Measurements from ENCODE around the gene CBX5. TPM values are rescaled to one million over a fixed set of nuclear protein-coding genes. Genes with fewer than 3 reads are reported as not detected.
"Not testable (repeated sequence)": the region's sequence is repeated elsewhere in the genome, so short reads cannot be mapped to it uniquely, and the experiment has no call there.

CBX5 gene
- total and polyA plus RNA-seq, 9 donors = 57.2 to 89.1 (median 70.0) TPM

DNA sequence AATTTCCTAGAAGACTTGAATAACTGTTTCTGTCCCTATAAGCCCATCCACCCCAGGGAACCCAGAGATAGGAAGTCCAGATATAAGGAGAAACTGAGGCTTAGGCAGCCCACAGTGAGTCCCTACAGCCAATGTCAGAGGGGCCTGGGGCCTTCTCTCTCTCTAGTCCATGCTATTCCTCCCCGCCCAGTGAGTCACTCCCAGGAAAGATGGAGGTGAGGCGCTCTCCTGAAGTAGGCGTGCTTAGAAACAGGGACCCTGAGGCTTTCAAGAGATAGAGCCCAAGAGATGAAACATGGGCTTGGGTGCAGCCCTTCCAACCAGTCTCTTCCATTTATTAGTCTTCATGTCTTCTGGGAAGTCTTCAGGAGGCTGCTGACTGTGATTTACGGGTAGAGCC, 88.8 kb downstream of the CBX5 start:
- WGBS (ENCODE audit: insufficient coverage) = 0% methylated on average over 1 of the region's 4 CpGs
- Histone ChIP-seq H3K4me1 (ENCODE audit: control insufficient read depth, insufficient read depth, low read length) (peaks cover 29% of the 10 kb centered on the region), H3K4me3 (ENCODE audit: low read length) (no peak overlapping the region), H3K9me3 (replicated peaks; ENCODE audit: control insufficient read depth, low read depth, low read length) (no peaks in the 10 kb centered on the region), H3K27ac (ENCODE audit: low read length) (no peak overlapping the region), H3K27me3 (ENCODE audit: control insufficient read depth, insufficient read depth, low read length) (peaks cover 2% of the 10 kb centered on the region), H3K36me3 (ENCODE audit: control insufficient read depth, insufficient read depth, low read length) (peaks cover 10% of the 10 kb centered on the region)
- DNase-seq = no peak

- Histone ChIP-seq H3K36me3 (ENCODE audit: control insufficient read depth, insufficient read depth, low read length) (peaks cover 14% of the 10 kb centered on the region), H3K27ac (ENCODE audit: low read length) (no peak overlapping the region), H3K9me3 (replicated peaks; ENCODE audit: control insufficient read depth, low read depth, low read length) (no peaks in the 10 kb centered on the region), H3K4me3 (ENCODE audit: low read length) (no peak overlapping the region), H3K4me1 (ENCODE audit: control insufficient read depth, insufficient read depth, low read length) (peaks cover 15% of the 10 kb centered on the region), H3K27me3 (ENCODE audit: control insufficient read depth, insufficient read depth, low read length) (peaks cover 2% of the 10 kb centered on the region)
- no peak for DNase-seq
- WGBS (ENCODE audit: insufficient coverage) = 30% methylated on average over 3 of the region's 3 CpGs
Measured at GRCh38 chr12:54189198-54189539, 90.8 kb downstream of the CBX5 start.

GRCh38 chr12:54187075-54187474, 92.8 kb downstream of the CBX5 start:
- Histone ChIP-seq H3K27ac (ENCODE audit: low read length) (no peak overlapping the region), H3K4me1 (ENCODE audit: control insufficient read depth, insufficient read depth, low read length) (peaks cover 17% of the 10 kb centered on the region), H3K36me3 (ENCODE audit: control insufficient read depth, insufficient read depth, low read length) (peaks cover 34% of the 10 kb centered on the region), H3K27me3 (ENCODE audit: control insufficient read depth, insufficient read depth, low read length) (no peaks in the 10 kb centered on the region), H3K9me3 (replicated peaks; ENCODE audit: control insufficient read depth, low read depth, low read length) (no peaks in the 10 kb centered on the region), H3K4me3 (ENCODE audit: low read length) (no peak overlapping the region)
- 100% methylated on average over 1 of the region's 3 CpGs for WGBS (ENCODE audit: insufficient coverage)
- DNase-seq = no peak

- Histone ChIP-seq H3K9me3 (replicated peaks; ENCODE audit: control insufficient read depth, low read depth, low read length) (no peaks in the 10 kb centered on the region), H3K27ac (ENCODE audit: low read length) (no peak overlapping the region), H3K36me3 (ENCODE audit: control insufficient read depth, insufficient read depth, low read length) (peaks cover 44% of the 10 kb centered on the region), H3K4me3 (ENCODE audit: low read length) (no peak overlapping the region), H3K27me3 (ENCODE audit: control insufficient read depth, insufficient read depth, low read length) (no peaks in the 10 kb centered on the region), H3K4me1 (ENCODE audit: control insufficient read depth, insufficient read depth, low read length) (peaks cover 8% of the 10 kb centered on the region)
- no CpG with 5 or more reads among the region's 1 CpG for WGBS (ENCODE audit: insufficient coverage)
- no peak for DNase-seq
Measured at GRCh38 chr12:54185919-54186318, 94.0 kb downstream of the CBX5 start.

DNA sequence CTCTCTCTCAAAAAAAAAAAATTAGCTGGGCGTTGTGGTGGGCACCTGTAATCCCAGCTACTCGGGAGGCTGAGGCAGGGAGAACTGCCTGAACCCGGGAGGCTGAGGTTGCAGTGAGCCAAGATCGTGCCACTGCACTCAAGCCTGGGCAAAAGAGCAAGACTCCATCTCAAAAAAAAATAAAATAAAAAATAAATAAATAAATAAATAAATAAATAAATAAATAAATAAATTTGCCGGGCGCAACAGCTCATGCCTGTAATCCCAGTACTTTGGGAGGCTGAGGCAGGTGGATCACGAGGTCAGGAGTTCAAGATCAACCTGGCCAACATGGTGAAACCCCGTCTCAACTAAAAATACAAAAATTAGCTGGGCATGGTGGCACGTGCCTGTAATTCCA, 94.6 kb downstream of the CBX5 start:
- H3K36me3 ChIP-seq (ENCODE audit: control insufficient read depth, insufficient read depth, low read length) = peaks cover 46% of the 10 kb centered on the region
- H3K9me3 ChIP-seq (replicated peaks; ENCODE audit: control insufficient read depth, low read depth, low read length); H3K27me3 ChIP-seq (ENCODE audit: control insufficient read depth, insufficient read depth, low read length); H3K27ac ChIP-seq (ENCODE audit: low read length); H3K4me3 ChIP-seq (ENCODE audit: low read length); DNase-seq; H3K4me1 ChIP-seq (ENCODE audit: control insufficient read depth, insufficient read depth, low read length): not testable (repeated sequence)
- WGBS (ENCODE audit: insufficient coverage) = 92% methylated on average over 4 of the region's 9 CpGs

GRCh38 chr12:54184024-54184805, 95.7 kb downstream of the CBX5 start:
- peaks cover 50% of the 10 kb centered on the region for H3K36me3 ChIP-seq (ENCODE audit: control insufficient read depth, insufficient read depth, low read length)
- H3K4me3 ChIP-seq (ENCODE audit: low read length) = no peak overlapping the region
- peaks cover 8% of the 10 kb centered on the region for H3K4me1 ChIP-seq (ENCODE audit: control insufficient read depth, insufficient read depth, low read length)
- no peak overlapping the region for H3K27ac ChIP-seq (ENCODE audit: low read length)
- DNase-seq = no peak
- H3K9me3 ChIP-seq (replicated peaks; ENCODE audit: control insufficient read depth, low read depth, low read length) = no peaks in the 10 kb centered on the region
- H3K27me3 ChIP-seq (ENCODE audit: control insufficient read depth, insufficient read depth, low read length) = no peaks in the 10 kb centered on the region
- 91% methylated on average over 4 of the region's 7 CpGs for WGBS (ENCODE audit: insufficient coverage)

DNA sequence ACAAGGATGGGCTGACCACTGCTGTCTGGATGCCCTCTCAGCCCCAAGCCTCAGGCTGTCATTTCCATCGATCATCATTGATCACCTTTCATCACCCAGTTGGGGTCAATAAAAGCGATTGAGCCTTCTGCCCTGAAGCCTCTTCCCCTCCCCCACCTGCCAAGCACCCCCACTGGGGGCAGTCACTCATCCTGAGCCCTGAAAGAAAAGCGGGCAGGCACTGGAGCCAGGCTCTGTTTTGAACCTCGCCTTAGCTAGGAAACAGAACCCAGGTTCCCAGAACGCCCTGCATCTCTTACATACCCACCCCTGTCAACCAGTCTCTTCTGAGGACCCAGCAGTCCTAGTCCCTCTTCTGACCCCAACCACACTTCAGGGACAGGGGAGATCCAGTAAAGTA, 96.9 kb downstream of the CBX5 start:
- Histone ChIP-seq H3K27ac (ENCODE audit: low read length) (no peak overlapping the region), H3K27me3 (ENCODE audit: control insufficient read depth, insufficient read depth, low read length) (no peaks in the 10 kb centered on the region), H3K9me3 (replicated peaks; ENCODE audit: control insufficient read depth, low read depth, low read length) (no peaks in the 10 kb centered on the region), H3K4me1 (ENCODE audit: control insufficient read depth, insufficient read depth, low read length) (peaks cover 5% of the 10 kb centered on the region), H3K36me3 (ENCODE audit: control insufficient read depth, insufficient read depth, low read length) (peaks cover 50% of the 10 kb centered on the region), H3K4me3 (ENCODE audit: low read length) (no peak overlapping the region)
- DNase-seq = no peak
- 71% methylated on average over 5 of the region's 5 CpGs for WGBS (ENCODE audit: insufficient coverage)

DNA sequence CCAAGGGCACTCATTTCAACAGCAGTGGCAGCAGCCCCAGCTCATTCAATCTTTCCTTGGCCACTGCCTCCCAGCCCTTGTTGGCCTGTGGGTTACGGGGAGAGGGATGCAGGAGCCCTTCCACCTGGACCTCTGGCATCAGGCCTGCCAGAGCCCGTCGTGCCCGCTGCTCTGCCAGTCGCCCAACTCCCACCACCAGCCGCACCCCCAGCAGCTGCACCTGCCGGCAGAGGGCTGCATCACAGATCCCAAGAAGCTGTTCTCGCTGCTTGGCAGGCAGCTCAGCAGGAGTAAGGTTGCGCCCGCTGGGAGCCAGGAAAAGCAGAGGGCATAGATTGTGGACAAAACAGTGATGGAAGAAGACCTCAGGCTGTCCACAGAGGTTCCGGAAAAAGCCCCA, 97.8 kb downstream of the CBX5 start:
- no peak for DNase-seq
- no peaks in the 10 kb centered on the region for H3K27me3 ChIP-seq (ENCODE audit: control insufficient read depth, insufficient read depth, low read length)
- H3K36me3 ChIP-seq (ENCODE audit: control insufficient read depth, insufficient read depth, low read length) = peaks cover 45% of the 10 kb centered on the region
- H3K4me1 ChIP-seq (ENCODE audit: control insufficient read depth, insufficient read depth, low read length) = peaks cover 2% of the 10 kb centered on the region
- H3K9me3 ChIP-seq (replicated peaks; ENCODE audit: control insufficient read depth, low read depth, low read length) = no peaks in the 10 kb centered on the region
- H3K4me3 ChIP-seq (ENCODE audit: low read length) = no peak overlapping the region
- WGBS (ENCODE audit: insufficient coverage) = 91% methylated on average over 10 of the region's 11 CpGs
- no peak overlapping the region for H3K27ac ChIP-seq (ENCODE audit: low read length)

Other genes starting within 250 kb of the CBX5 start
- gene HOXC5, start 247.1 kb downstream of the CBX5 start, total RNA-seq = 1.1 TPM
- gene HOXC5, start 247.1 kb downstream of the CBX5 start, polyA plus RNA-seq (ENCODE audit: insufficient read depth in 1 of 8, insufficient read length in 8 of 8, low replicate concordance in 1 of 8) = 1 to 10 TPM in 4 of 8 donors, under 1 TPM in 4; 0.54 to 1.6 (median 1.0) TPM
- 10.1 TPM for gene HOXC4, start 226.3 kb downstream of the CBX5 start, total RNA-seq
- gene HOXC4, start 226.3 kb downstream of the CBX5 start, polyA plus RNA-seq (ENCODE audit: insufficient read depth in 1 of 8, insufficient read length in 8 of 8, low replicate concordance in 1 of 8) = 10 to 100 TPM; 16.2 to 29.6 (median 21.8) TPM
- gene SMUG1, start 91.1 kb downstream of the CBX5 start, total RNA-seq = 27.4 TPM
- 10 to 100 TPM; 20.5 to 27.8 (median 23.2) TPM for gene SMUG1, start 91.1 kb downstream of the CBX5 start, polyA plus RNA-seq (ENCODE audit: insufficient read depth in 1 of 8, insufficient read length in 8 of 8, low replicate concordance in 1 of 8)
- 442 TPM for gene HNRNPA1, start 604 bp upstream of the CBX5 start, total RNA-seq
- 1,000 to 10,000 TPM; 1,806 to 2,692 (median 2,167) TPM for gene HNRNPA1, start 604 bp upstream of the CBX5 start, polyA plus RNA-seq (ENCODE audit: insufficient read depth in 1 of 8, insufficient read length in 8 of 8, low replicate concordance in 1 of 8)
- 1.6 TPM for gene NFE2, start 20.9 kb upstream of the CBX5 start, total RNA-seq
- gene NFE2, start 20.9 kb upstream of the CBX5 start, polyA plus RNA-seq (ENCODE audit: insufficient read depth in 1 of 8, insufficient read length in 8 of 8, low replicate concordance in 1 of 8) = 1 to 10 TPM; 1.1 to 3.3 (median 2.5) TPM
- 143 TPM for gene COPZ1, start 45.0 kb upstream of the CBX5 start, total RNA-seq
- gene COPZ1, start 45.0 kb upstream of the CBX5 start, polyA plus RNA-seq (ENCODE audit: insufficient read depth in 1 of 8, insufficient read length in 8 of 8, low replicate concordance in 1 of 8) = 100 to 1,000 TPM; 131 to 158 (median 144) TPM
- gene GPR84, start 84.4 kb upstream of the CBX5 start, total RNA-seq = not detected
- gene GPR84, start 84.4 kb upstream of the CBX5 start, polyA plus RNA-seq (ENCODE audit: insufficient read depth in 1 of 8, insufficient read length in 8 of 8, low replicate concordance in 1 of 8) = under 1 TPM; 0.15 to 0.27 (median 0.22) TPM
- 2.7 TPM for gene ZNF385A, start 104.6 kb upstream of the CBX5 start, total RNA-seq
- gene ZNF385A, start 104.6 kb upstream of the CBX5 start, polyA plus RNA-seq (ENCODE audit: insufficient read depth in 1 of 8, insufficient read length in 8 of 8, low replicate concordance in 1 of 8) = 10 to 100 TPM in 7 of 8 donors, 1 to 10 TPM in 1; 8.3 to 23.8 (median 13.7) TPM
- 70.7 TPM for gene ITGA5, start 139.1 kb upstream of the CBX5 start, total RNA-seq
- gene ITGA5, start 139.1 kb upstream of the CBX5 start, polyA plus RNA-seq (ENCODE audit: insufficient read depth in 1 of 8, insufficient read length in 8 of 8, low replicate concordance in 1 of 8) = 100 to 1,000 TPM in 6 of 8 donors, 10 to 100 TPM in 2; 88.9 to 129 (median 111) TPM
- gene GTSF1, start 193.5 kb upstream of the CBX5 start, total RNA-seq = not detected
- under 1 TPM in 5 of 8 donors, not detected in 3; 0.20 to 0.58 (median 0.23) TPM for gene GTSF1, start 193.5 kb upstream of the CBX5 start, polyA plus RNA-seq (ENCODE audit: insufficient read depth in 1 of 8, insufficient read length in 8 of 8, low replicate concordance in 1 of 8)
- gene NCKAP1L, start 217.6 kb upstream of the CBX5 start, total RNA-seq = 6.3 TPM
- 1 to 10 TPM; 4.2 to 7.2 (median 5.3) TPM for gene NCKAP1L, start 217.6 kb upstream of the CBX5 start, polyA plus RNA-seq (ENCODE audit: insufficient read depth in 1 of 8, insufficient read length in 8 of 8, low replicate concordance in 1 of 8)